GM18505 (cell line): ENCODE results near the gene MRS2.
A peak's percentile ranks its signal among the peaks of the same experiment; 100 is the strongest.
"Not testable (repeated sequence)": the region's sequence is repeated elsewhere in the genome, so short reads cannot be mapped to it uniquely, and the experiment has no call there.

Experiments
- ATAC-seq: cut with Tn5 transposase; IDR thresholded peaks from one replicate; pipeline ENCODE4 v1.9.1; 2021; ENCODE audit not compliant: unreplicated experiment
- POLR2A ChIP-seq: IDR thresholded peaks from 4 replicates; pipeline ENCODE4 v1.6.1; 2011; ENCODE audit warnings: borderline replicate concordance; ENCODE audit not compliant: insufficient read depth, insufficient read length; ENCODE audit errors: extremely low read depth

The MRS2 gene

GRCh38 chr6:24397631-24398030 lies 5.1 kb upstream of the MRS2 start:
- TF ChIP-seq POLR2A, result no peak
- ATAC-seq, result no peak

- ATAC-seq, result not testable (repeated sequence)
Observed at GRCh38 chr6:24400045-24401039, 2.4 kb upstream of the MRS2 start.

- ATAC-seq, result no peak
- TF ChIP-seq POLR2A, result no peak
Observed at GRCh38 chr6:24401458-24401857, 1.3 kb upstream of the MRS2 start.

- no peak for TF ChIP-seq POLR2A
- no peak for ATAC-seq
Observed at GRCh38 chr6:24403501-24403824, 727 bp downstream of the MRS2 start.

- ATAC-seq, result no peak
- TF ChIP-seq POLR2A, result no peak
Observed at GRCh38 chr6:24405262-24405661, 2.5 kb downstream of the MRS2 start.

GRCh38 chr6:24408719-24409410 lies 6.1 kb downstream of the MRS2 start:
- ATAC-seq, result peak; percentile 87
- no peak for TF ChIP-seq POLR2A

GRCh38 chr6:24410622-24411021 lies 7.9 kb downstream of the MRS2 start:
- no peak for TF ChIP-seq POLR2A
- ATAC-seq, result no peak

GRCh38 chr6:24412294-24412693 lies 9.6 kb downstream of the MRS2 start:
- TF ChIP-seq POLR2A, result no peak
- no peak for ATAC-seq

- not testable (repeated sequence) for ATAC-seq
Observed at GRCh38 chr6:24414531-24414930, 11.8 kb downstream of the MRS2 start.

- peak; percentile 79 for ATAC-seq
- TF ChIP-seq POLR2A, result no peak
Observed at GRCh38 chr6:24415753-24416152, 13.0 kb downstream of the MRS2 start.

GRCh38 chr6:24419526-24419925 lies 16.8 kb downstream of the MRS2 start:
- no peak for ATAC-seq
- TF ChIP-seq POLR2A, result no peak

- ATAC-seq, result no peak
- no peak for TF ChIP-seq POLR2A
Observed at GRCh38 chr6:24425091-24425490, 22.4 kb downstream of the MRS2 start.

GRCh38 chr6:24426729-24427446 lies 24.2 kb downstream of the MRS2 start:
- no peak for TF ChIP-seq POLR2A

GRCh38 chr6:24428615-24429014 lies 25.9 kb downstream of the MRS2 start:
- TF ChIP-seq POLR2A, result no peak
- no peak for ATAC-seq

More at GRCh38 chr6:24426729-24427446, 24.2 kb downstream of the MRS2 start:
- ATAC-seq, result no peak
